Hypothalamus (tissue), 51 donors: ENCODE results near the gene MTMR3.

Experiments used
- DNase-seq, 51 donors: peaks; one replicate each; lab custom pipeline; 2025; lab: John Stamatoyannopoulos, UW

MTMR3 gene

DNA sequence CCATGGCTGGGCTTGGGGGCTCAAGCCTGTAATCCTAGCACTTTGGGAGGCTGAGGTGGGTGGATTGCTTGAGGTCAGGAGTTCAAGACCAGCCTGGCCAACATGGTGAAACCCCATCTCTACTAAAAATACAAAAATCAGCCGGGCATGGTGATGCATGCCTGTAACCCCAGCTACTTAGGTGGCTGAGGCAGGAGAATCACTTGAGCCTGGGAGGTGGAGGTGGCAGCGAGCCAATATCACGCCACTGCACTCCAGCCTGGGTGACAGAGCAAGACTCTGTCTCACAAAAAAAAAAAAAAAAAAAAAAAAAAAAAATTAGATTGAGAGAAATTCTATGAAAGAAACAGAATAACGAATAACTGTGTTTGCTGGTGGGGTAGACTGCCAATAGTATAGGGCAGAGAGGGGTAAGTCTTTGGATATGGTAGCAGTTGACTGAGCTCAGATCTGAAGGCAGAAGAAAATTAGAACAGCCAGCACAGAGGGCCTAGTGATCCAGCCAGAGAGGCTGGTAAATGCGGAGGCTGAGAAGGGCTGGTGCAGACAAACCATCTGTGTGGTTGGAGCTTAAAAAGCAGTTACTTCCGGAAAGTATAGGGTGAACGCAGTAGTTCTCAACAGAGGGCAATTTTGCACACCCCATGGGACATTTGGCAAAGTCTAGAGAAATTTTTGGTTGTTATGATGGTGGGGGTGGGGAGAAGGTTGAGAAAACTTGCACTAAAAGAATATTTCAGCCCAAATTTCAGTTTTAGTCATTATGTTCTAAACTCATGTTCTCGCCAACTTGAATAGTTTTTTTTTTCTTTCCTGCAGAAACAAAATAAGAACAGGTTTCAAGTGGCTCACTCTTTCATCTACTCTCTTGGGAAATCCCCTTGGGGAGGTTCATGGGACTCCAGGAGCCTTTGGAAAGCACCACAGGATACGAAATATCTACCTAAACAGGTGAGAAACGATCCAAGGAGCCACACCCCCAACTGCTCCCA, 195.6 kb downstream of the MTMR3 start:
- peak in 1 of 51 donors; percentile 38 for DNase-seq

DNA sequence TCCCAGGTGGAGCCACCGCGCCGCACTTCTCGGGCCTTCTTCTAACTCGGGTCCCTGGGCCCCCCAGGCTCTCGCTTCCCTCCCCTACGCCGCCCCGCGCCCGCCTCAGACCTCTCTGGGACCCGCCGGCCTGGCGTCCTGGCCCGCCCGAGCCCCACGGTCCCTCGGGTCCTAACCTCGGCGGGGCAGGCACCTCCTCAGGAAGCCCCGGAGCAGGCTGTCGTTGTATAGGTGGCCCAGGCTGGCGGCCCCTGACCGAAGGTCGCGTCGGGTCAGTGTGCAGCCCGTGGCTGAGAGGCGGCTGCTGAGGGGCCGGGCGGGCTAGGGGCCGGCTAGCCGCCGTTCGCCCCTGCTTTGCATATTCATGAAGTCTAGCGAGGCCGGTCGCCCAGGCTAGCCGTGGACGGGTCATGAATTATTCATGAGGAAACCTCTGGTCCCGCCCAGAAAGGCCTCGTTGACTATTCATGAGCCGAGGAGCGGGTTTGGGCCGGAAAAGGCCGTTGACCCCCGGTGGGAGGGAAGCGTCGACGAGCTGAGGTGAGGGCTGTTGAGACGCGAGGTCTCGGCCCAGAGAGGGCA, 197.1 kb downstream of the MTMR3 start, which contains the start of gene HORMAD2:
Gene HORMAD2 (plus strand): TSS at position 513 of the 582 bp plus-strand sequence. CDS start 13,489 bp downstream, outside the sequence.
- DNase-seq: peak in 38 of 51 donors; percentile 1 to 68 (median 34)
